GOT3 (cell line): Measurements from ENCODE around the gene CRYBG2.
"Not testable (repeated sequence)": the region's sequence is repeated elsewhere in the genome, so short reads cannot be mapped to it uniquely, and the experiment has no call there.

ENCODE experiments used
- DNase-seq: peaks from one replicate; lab custom pipeline; 2025; ENCODE audit warnings: mixed read lengths; lab: John Stamatoyannopoulos, UW

The CRYBG2 gene

DNA sequence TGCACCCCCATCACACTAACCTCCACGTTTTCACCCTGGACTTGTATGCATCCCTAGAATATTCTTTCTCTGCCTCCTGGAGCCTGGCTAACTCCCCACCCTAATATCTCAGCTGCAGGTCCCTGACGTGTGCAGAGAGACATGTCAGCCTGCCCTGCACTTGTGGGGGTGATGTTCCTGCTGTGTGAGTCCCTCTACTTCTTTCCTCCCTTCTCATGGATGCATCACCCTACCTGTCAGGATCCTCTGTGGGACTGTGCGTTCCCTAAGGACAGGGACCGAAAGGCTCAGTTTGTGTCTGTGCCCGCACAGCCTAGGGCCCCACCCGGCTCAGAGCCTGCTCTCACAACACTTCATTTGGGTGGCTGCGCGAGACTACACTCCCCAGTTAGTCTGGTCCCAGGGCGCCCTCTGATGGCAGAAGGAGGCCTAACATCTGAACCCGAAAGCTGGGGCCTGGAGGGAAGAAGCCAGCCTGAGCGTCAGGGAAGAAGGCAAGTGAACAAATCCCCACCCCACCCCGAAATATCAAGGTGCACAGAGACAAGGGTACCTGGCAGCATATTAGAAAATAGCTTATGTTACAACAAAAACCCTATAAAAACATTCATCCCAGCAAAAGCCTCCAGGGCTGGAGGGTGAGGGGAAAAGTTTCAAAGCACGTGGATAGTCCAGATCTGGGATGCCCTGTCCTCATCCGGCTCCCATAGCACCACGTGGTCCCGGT is 32.5 kb downstream of the CRYBG2 start:
- peak; percentile 53 for DNase-seq

DNA sequence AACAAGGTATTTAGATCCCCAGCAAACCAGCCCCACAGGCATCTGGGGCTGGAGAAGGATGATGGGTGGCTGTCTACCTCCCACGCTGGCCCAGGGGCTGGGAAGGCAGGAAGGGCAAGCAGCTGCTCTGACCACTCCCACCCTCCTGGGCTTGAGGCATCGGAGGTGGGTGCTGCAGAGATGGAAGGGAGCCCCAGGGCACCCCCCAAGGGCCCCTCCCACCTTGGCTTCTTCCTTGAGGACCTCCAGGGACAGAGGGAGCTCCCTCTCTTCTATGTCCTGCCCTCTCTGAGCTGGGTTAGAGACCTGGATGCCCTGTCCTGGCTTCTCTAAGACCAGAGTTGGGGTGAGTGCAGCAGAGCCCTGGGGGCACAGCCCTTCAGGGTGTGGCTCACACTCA is 33.0 kb downstream of the CRYBG2 start:
- DNase-seq = no peak

DNA sequence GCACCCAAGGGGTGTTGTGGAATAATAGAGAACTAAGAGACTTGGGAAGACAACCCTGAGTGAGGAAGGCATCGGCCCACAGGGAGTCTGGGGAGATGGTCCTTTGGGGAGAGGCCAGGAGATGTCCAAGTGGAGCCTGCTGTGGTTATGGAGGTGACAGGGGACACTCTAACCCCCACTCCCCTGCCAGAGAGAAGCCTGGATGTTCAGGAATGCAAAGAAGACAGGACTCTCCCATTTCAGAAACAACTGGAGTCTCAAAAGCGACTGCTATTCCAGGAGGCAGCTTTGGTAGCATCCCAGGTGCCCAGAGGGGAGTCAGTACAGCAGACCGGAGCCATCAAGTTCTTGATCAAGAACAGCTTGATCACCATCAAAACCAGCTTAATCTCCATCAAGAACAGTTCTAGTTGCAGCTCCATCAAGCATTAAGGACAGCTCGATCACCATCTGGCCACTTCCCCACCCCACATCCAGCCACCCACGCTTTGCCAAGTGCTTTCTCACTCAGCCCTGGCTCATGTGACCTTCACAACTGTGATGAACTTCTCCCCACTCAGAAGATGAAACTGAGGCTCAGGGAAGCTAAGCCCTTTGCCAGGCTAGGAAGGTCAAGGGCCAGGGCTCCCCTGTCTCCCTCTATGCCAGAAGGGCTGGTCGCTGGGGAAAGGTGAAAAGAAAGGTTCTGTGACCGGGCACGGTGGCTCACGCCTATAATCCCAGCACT is 35.4 kb downstream of the CRYBG2 start:
- no peak for DNase-seq

DNA sequence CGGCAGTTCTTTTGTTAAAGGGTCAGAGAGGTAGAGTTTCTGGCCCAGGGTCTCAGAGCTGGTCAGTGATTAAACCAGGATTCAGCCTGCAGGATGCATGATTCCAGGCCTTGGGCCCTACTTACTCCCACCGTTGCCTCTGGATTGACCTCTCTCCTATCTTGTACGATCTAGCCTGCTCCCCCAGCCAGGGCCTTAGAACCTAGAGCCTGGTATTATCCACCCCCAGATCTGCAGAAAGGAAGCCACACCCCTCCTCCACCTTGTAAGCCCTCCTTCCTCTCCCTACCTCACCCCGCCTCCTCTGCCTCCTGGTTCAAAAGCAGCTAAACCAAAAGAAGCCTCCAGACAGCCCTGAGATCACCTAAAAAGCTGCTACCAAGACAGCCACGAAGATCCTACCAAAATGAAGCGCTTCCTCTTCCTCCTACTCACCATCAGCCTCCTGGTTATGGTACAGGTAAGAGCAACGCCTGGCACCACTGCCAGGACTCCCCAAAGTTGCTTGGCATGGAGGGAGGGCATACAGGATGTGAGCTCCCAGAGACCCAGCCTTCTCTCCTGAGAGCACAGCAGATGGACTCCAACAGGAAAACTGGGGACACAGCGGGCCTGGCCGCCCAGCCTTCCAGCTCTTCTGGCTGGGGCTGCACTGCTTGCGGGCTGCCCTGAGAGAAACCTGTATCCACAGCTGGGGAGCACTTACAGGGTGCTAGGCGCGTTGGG is 36.2 kb downstream of the CRYBG2 start, which contains the start of gene CD52:
Gene CD52, plus strand, starts transcription at position 347 of the 726 bp plus-strand sequence. Its CDS starts 60 bp downstream, at position 407.
- DNase-seq = no peak

DNA sequence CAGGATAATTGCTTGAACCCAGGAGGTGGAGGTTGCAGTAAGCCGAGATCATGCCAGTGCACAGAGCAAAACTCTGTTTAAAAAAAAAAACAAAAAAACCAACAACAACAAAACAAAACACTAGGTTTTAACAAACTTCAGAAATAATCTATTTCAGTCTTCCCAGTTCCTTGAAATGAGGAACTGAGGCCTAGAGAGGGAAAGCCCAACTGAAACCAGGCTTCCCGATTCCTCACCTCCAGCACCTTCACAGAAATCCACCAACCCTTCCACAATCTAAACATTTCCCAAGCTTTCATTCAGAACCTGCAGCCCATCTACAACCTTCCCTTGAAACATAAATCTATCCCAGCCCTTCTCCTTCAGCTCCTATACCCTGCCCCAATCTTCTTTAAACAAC is 36.8 kb downstream of the CRYBG2 start:
- no peak for DNase-seq

DNA sequence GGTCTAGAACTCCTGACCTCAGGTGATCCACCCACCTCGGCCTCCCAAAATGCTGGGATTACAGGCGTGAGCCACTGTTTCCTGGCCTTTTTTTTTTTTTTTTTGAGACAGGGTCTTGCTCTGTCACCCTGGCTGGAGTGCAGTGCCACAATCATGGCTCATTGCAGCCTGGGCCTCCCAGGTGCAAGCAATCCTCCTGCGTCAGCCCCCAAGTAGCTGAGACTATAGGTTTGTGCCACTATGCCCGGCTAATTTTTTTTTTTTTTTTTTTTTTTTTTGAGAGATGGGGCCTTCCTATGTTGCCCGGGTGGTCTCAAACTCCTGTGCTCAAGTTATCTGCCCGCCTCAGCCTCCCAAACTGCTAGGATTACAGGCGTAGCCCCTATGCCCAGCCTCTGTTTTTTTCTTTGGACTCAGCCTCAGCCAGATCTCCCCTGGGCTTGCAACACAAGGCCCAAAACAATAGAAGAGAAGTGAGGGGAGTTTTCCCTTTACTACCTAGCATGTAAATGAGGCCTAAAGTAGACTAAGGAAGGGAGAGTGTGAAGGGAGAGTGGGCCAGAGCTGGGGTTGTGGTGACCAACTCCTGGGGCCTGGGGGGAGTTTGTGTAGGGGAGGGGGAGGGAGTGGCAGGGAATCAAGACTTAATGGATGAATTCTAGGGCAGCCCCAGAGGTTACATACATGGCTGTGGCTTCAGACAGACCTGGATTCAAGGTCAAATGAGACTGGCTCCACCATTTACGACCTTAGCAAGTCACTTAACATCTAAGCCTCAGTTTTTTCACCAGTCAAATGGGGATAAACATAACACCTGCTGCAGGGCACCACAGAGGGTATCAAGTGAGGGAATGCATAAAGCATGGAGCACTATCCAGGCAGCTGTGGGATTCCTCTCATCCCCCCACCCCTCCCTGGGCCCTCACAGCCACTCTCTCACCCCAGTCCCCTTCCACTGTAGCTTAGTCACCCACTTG is 37.8 kb downstream of the CRYBG2 start:
- no peak for DNase-seq

DNA sequence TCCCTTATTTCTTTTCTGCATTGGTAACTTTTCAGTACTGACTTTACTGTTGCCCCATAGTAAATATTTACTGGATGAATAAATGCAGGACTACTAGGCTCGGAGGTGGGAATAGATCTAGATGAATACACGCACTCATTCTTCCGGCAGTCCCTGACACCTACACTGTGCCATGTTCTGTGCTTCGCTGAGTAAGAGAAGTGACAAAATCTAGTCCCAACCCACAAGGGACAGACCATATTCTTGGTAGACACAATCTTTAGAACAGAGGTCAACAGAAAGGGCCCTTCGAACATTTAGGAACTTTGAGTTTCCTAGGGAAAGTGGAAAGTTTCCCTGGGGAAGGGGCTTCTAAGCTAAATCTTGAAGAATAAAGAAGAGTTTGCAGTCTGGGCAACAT is 39.4 kb downstream of the CRYBG2 start:
- DNase-seq = no peak

DNA sequence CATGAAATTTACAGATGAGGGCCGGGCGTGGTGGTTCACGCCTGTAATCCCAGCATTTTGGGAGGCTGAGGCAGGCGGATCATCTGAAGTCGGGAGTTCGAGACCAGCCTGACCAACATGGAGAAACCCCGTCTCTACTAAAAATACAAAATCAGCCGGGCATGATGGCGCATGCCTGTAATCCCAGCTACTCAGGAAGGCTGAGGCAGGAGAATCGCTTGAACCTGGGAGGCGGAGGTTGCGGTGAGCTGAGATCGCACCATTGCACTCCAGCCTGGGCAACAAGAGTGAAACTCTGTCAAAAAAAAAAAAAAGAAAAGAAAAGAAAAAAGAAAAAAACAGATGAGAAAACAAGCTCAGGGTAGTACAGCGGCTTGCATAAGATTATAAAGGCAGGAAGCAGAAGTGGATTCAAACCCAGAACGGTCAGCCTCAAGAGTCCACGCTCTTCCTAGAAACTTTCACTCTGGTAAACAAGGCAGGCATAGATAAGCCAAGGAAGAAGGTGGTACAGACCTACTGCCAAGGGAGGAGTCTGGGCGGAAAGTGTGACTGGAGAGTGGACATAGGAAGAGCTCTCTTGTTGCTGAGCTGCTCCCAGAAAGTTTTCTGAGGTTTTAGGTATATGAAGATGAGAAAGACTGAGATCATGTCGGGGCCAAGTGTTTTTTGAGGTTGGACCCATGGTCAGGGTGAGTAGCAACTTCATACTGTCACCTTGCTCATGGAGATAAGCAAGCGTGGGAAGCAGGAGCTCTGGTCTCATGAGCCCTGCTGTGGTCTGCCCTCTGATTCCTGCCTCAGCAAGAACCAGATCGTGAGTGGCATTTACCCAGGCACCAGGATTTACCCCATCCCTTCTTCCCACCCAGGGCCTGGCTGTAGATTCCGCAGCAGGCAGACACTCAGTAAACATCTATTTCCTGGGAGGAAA is 45.7 kb downstream of the CRYBG2 start:
- DNase-seq = not testable (repeated sequence)

DNA sequence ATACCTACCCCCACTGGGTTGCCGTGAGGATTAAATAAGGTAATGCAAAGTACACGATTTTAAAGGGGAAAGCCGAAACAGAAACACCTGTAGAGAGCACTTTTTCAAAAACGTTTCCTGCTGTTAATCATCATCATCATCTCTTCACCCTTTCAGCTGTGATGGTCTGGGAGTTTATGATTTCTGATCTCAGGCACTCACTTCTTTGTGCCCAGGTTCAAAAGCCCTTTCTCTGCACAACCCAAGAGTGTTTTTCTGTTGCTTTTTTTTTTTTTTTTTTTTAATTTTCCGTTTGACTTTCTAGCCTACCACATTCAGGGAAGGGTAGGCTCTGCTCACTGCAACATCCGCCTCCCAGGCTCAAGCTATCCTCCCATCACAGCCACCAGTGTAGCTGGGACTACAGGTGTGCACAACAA is 46.6 kb downstream of the CRYBG2 start:
- DNase-seq = no peak

DNA sequence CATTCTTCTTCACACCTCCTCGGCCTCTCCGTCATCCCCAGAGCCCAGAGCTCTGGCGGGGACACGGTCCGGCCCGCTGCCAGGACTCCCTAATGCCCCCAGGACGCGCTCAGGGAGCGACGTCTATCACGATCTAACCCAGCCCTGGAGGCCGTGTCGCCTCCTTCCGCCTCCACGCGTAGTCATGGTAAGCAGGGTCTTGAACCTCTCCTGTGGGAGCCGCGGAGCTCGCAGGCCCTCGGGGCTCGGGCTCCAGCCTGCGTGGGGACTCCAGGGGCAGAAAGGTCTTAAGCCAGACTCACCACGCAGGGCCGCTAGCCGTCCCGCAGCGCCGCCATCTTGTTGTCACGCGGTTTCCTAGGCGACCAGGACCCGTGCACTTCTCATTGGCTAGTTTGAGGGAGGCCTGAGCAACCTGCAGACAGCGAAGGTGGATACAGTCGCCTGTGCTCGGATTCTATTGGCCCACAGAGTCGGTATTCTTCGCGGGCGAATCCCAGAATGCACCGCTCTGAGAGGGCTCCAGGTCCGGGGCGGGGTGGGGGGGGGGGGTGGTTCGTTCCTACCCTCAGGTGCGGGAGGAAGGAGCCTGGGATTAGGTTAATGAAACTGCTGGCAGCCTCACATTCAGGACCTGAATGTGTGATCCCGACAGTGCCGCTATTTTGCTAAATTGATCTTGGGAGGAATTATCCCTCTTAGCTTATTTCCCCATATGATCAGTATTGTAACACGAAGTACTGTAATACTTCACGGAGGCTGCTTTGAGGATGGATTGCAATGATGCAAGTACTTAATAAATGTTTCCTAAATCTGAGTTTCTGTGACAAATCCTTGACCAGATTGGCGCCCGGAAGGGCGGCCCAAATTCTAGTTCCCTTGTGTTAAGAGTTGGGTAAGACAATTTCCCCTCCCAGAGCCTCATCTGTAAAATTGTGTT is 47.4 kb downstream of the CRYBG2 start, which contains the start of gene UBXN11:
Gene UBXN11, minus strand, starts transcription at position 347 of the 940 bp plus-strand sequence. CDS start 3,753 bp downstream, outside the sequence.
- DNase-seq = peak; percentile 55

DNA sequence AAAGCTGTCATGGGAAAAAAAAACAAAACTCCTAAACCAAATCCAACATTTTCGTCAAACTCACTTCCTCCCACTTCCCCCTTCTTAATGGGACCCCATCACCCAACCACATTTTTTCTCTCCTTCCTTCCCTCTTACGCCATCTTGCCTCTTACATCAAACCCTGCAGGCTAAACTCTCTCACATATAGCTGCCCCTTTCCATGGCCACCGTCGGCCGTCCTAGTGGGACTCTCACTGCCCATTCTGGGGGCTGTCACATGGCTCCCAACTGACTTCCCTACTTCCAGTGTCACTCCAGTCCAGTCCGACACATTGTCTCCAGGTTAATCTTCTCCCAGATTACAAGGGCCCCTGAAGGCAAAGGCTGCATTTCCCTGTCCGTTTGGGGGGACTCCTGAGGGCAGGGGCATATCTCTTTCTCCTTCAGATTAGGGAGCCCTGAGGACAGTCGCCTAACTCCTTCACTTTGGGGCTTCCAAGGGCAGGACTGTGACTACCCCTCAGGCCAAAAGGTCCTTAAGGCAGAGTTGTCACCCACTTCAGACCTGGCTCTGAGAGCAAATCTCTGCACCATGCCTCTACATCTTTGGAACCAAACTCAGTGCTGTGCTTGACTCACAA is 48.2 kb downstream of the CRYBG2 start:
- DNase-seq = no peak

DNA sequence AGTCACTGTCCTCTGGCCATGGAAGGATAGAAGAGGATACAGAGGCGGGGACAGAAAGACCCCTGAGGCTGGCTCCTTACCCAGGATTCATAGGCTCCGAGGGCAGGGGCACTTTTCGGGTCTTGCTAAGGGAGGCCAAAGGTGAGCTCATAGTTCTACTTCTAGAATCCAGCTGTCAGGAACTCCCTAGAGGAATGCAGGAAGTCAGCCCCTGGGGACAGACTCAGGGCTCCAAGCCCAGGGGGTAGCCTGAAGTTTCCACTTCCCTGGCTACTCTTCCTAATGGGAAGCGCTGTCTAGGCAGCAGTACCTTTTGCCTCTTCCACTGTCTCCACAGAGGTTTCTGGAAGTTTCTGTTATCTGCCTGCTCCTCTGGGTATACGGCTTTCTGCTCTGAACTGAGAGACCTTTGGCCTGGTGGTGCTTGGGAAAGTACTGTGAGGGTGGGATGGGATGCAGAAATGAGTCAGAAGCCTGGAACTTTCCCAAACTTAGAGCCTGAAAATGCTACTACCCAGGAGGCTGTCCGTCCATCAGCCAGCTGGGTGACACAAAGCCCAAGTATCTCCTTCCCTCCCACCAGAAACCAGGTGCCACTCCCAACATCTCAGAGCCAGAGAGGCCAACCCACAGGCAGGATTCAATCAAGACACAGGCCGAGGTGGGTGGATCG is 51.1 kb downstream of the CRYBG2 start:
- no peak for DNase-seq

DNA sequence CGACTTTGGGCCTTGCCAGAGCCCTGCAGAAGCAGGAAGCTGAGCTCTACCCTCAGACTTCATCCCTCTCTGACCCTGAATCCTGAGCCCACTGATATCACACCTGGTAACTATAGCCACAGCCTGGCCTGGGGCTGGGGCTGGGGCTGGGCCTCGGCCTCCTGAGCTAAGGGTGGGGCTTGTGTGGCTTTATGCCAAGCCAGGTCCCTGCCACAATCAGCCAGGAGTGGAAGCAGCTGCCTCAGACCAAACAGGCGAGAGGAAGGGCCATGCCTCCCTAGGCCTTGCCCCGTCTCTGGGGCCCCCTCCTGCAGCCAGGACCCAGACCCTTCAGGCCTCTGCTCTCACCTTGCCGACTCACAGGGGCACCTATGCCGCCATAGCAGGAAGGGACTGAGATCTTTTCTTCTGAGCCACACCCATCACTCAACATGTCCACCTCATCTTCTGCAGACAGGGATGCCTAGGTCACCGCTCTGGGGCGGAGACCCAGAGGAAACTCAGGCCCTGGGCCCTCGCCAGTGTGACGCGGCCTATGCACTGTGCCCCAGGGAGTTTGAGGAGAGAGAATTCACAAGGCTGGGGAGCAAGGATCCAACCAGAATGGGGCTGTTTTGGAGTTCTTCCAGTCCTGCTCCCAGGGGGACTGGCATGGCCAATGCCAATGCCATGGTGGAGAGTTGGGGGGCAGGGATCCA is 53.2 kb downstream of the CRYBG2 start:
- no peak for DNase-seq

DNA sequence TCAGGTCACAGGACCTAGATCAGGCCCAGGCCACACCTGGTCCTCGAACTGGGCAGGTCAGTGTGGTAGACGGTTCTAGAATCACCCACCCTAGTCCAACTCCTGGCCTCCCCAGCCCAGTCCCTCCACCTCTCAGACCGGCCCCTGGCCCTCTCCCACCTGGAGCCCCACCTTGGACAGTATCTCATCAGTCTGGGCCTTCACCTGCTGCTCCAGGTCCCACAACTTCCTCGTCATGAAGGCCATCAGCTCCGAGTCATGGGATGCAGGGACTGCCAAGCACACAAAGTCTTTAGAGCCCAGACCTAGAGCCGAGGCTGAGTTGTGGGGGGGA is 56.2 kb downstream of the CRYBG2 start:
- no peak for DNase-seq

DNA sequence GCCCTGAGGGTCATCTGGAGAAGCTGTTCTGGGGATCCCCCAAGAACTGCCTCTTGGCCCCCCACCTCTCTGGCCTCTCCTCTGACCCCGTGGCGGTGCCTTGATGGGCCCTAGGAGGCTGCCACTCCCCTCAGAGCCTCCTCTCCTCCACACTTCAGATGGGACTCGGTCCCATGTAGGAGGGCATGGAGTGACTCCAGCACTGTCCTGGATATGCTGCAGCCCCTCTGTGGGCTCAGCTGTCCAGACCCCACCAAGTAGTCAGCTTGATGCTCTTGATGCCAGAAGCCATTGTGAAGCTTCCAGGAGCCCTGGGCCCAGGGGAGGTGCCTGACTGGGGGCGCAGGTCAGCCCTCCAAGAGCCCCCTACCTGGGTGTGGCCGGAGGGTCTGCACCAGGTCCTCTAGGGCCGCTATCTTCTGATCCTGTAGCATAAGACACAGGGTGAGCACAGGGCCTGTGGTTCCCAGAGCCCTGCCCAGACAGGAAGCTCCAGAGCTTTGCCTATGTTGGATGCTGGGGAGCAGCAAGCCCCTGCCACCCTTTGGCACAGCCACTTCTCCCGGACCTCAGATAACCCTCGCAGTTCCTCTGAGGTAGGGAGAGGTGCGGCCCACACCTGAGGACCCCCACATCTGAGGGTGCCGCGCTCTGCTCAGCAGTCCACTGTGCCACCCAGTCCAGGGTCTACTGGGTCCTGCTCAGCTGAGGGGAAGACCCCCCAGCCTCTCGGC is 56.7 kb downstream of the CRYBG2 start:
- DNase-seq = no peak

DNA sequence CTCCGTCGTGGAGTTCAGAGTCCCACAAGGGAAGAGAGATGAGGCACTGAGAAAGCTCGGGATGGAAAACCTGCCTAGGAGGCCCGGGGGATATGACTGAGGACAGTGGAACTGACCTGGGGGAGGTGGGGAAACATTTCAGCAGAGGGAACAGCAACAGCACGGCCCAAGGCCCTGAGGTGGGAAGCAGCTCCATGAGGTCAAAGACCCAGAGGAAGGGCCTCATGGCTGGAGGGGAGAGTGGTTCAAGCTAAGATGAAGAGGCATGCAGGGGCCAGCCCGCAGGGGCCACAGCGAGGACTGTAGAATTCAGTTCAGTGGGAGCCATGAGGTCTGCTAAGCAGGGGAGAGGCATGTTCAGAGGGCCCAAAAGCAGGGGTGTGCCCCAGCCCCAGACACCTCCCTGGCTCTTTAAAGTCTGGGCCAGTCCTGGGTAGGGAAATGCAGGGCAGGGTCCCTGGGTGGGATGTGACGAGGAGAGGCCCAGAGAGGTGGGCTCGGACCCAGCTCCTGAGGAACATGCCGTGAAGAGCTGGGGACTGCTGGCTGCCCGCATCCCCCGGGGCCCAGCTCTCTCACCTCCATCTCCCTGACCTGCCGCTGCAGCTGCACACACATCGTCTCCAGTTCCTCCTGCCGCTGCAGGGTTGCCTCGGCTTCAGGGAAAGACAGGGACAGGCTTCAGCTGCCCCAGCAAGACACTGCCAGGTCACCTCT is 57.4 kb downstream of the CRYBG2 start:
- no peak for DNase-seq
